DOHH2 (cell line): Measurements from ENCODE around the gene RIPOR2.

ENCODE experiments used
- EZH2phosphoT487 ChIP-seq: fragments of 200-600 bp; sonication (generic); IDR thresholded peaks from 2 replicates; pipeline ENCODE4 v1.6.1; 2017; ENCODE audit warnings: borderline replicate concordance, mild to moderate bottlenecking, antibody characterized with exemption, low read length, moderate library complexity, mixed read lengths
- TF ChIP-seq, protein P1 (sequence below): fragments of 200-600 bp; sonication (generic); IDR thresholded peaks from one replicate; pipeline ENCODE4 v1.5.1; 2014; ENCODE audit warnings: antibody characterized with exemption, mild to moderate bottlenecking, low read depth, low read length; ENCODE audit not compliant: poor library complexity, severe bottlenecking

DNA sequence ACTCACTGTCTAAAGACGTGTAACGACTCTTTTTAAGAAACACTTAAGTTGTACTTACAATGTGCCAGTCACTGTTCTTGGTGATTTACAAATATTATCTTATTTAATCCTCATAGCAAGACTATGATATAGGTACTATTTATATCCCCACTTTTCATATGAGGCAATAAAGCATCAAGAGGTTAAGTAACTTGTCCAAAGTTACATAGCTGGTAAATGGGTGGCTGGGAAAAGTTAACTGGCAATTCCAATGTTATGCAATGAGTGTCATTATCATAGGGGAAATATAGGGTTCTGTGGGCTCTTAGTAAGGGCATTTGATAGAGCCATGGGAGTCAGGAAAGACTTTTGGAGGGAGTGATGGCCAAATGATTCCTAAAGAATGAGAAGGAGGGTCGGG is 21.4 kb upstream of the RIPOR2 start:
- TF ChIP-seq, protein P1, sequence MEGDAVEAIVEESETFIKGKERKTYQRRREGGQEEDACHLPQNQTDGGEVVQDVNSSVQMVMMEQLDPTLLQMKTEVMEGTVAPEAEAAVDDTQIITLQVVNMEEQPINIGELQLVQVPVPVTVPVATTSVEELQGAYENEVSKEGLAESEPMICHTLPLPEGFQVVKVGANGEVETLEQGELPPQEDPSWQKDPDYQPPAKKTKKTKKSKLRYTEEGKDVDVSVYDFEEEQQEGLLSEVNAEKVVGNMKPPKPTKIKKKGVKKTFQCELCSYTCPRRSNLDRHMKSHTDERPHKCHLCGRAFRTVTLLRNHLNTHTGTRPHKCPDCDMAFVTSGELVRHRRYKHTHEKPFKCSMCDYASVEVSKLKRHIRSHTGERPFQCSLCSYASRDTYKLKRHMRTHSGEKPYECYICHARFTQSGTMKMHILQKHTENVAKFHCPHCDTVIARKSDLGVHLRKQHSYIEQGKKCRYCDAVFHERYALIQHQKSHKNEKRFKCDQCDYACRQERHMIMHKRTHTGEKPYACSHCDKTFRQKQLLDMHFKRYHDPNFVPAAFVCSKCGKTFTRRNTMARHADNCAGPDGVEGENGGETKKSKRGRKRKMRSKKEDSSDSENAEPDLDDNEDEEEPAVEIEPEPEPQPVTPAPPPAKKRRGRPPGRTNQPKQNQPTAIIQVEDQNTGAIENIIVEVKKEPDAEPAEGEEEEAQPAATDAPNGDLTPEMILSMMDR: no peak
- no peak for TF ChIP-seq EZH2phosphoT487
